Prostate gland (tissue), 2 donors: ENCODE results near the gene IL32.

Experiments
- POLR2AphosphoS5 ChIP-seq: sonication (generic); formaldehyde crosslinking; IDR thresholded peaks from one replicate; pipeline ENCODE4 v1.6.1; 2017; ENCODE audit warnings: antibody characterized with exemption
- TF ChIP-seq, protein P1 (sequence below), 4 experiments: fragments of 200-600 bp in 2 of 4; fragments of 450-650 bp in 2 of 4; sonication (generic) in 2 of 4; IDR thresholded peaks; 1 replicate in 3 of 4; 2 replicates in 1 of 4; pipeline ENCODE4 v1.5.1; 2016 to 2019; ENCODE audit warnings: antibody characterized with exemption in 4 of 4, mild to moderate bottlenecking in 2 of 4, moderate library complexity in 2 of 4

DNA sequence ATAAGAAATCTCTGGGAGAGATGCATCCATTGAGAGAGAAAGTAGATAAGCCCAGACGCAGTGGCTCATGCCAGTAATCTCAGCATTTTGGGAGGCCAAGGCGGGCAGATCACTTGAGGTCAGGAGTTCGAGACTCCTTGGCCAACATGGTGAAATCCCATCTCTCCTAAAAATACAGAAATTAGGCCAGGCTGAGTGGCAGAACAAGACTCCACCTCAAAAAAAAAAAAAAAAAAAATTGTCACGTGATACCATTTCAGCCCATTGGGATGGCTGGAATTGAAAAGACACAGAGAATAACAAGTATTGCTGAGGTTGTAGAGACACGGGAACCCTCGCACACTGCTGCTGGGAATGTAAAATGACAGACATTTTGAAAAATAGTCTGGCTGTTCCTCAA, 2.9 kb upstream of the IL32 start:
- TF ChIP-seq, protein P1, sequence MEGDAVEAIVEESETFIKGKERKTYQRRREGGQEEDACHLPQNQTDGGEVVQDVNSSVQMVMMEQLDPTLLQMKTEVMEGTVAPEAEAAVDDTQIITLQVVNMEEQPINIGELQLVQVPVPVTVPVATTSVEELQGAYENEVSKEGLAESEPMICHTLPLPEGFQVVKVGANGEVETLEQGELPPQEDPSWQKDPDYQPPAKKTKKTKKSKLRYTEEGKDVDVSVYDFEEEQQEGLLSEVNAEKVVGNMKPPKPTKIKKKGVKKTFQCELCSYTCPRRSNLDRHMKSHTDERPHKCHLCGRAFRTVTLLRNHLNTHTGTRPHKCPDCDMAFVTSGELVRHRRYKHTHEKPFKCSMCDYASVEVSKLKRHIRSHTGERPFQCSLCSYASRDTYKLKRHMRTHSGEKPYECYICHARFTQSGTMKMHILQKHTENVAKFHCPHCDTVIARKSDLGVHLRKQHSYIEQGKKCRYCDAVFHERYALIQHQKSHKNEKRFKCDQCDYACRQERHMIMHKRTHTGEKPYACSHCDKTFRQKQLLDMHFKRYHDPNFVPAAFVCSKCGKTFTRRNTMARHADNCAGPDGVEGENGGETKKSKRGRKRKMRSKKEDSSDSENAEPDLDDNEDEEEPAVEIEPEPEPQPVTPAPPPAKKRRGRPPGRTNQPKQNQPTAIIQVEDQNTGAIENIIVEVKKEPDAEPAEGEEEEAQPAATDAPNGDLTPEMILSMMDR (IDR thresholded peaks at IDR 0.05) = no peak
- TF ChIP-seq POLR2AphosphoS5 = no peak
